Stimulated activated CD4-positive, alpha-beta T cell treated with anti-CD3 and anti-CD28 coated beads, Interleukin-4, amount 100 ng/mL, for 24 hours (primary cell): Measurements from ENCODE around the gene TMEM169.

Experiments used
- DNase-seq: peaks from one replicate; pipeline ENCODE4 v3.0.0-alpha.2; 2020

TMEM169 gene

GRCh38 chr2:216081487-216082116, at the start of gene TMEM169, which contains the start of gene PECR:
Gene TMEM169, plus strand, starts transcription at chr2:216081919. Its CDS starts 14,045 bp downstream, at chr2:216095964.
Gene PECR, minus strand, starts transcription at chr2:216081809. Its CDS starts 68 bp downstream, at chr2:216081741.
- peak; percentile 76 for DNase-seq

GRCh38 chr2:216031960-216032689, 49.6 kb upstream of the TMEM169 start:
- DNase-seq: no peak

- no peak for DNase-seq
Observed at GRCh38 chr2:216033403-216033802, 48.3 kb upstream of the TMEM169 start.

- DNase-seq: peak; percentile 87
Observed at GRCh38 chr2:216034065-216034464, 47.7 kb upstream of the TMEM169 start.

GRCh38 chr2:216039918-216040317, 41.8 kb upstream of the TMEM169 start:
- no peak for DNase-seq

- DNase-seq: no peak
Observed at GRCh38 chr2:216041438-216041837, 40.3 kb upstream of the TMEM169 start.

GRCh38 chr2:216043949-216044348, 37.8 kb upstream of the TMEM169 start:
- DNase-seq: no peak

GRCh38 chr2:216044883-216045486, 36.7 kb upstream of the TMEM169 start:
- no peak for DNase-seq

GRCh38 chr2:216047397-216047796, 34.3 kb upstream of the TMEM169 start:
- no peak for DNase-seq

- DNase-seq: no peak
Observed at GRCh38 chr2:216049452-216049851, 32.3 kb upstream of the TMEM169 start.

- DNase-seq: no peak
Observed at GRCh38 chr2:216051350-216051749, 30.4 kb upstream of the TMEM169 start.

- no peak for DNase-seq
Observed at GRCh38 chr2:216052420-216052819, 29.3 kb upstream of the TMEM169 start.

GRCh38 chr2:216055680-216056079, 26.0 kb upstream of the TMEM169 start:
- DNase-seq: no peak

- DNase-seq: no peak
Observed at GRCh38 chr2:216056739-216057138, 25.0 kb upstream of the TMEM169 start.

- peak; percentile 55 for DNase-seq
Observed at GRCh38 chr2:216057688-216058193, 24.0 kb upstream of the TMEM169 start.

- no peak for DNase-seq
Observed at GRCh38 chr2:216059233-216059834, 22.4 kb upstream of the TMEM169 start.

- no peak for DNase-seq
Observed at GRCh38 chr2:216064014-216064630, 17.6 kb upstream of the TMEM169 start.

GRCh38 chr2:216064665-216065064, 17.1 kb upstream of the TMEM169 start:
- DNase-seq: no peak

- DNase-seq: no peak
Observed at GRCh38 chr2:216066230-216066629, 15.5 kb upstream of the TMEM169 start.

- no peak for DNase-seq
Observed at GRCh38 chr2:216069028-216069427, 12.7 kb upstream of the TMEM169 start.

GRCh38 chr2:216070195-216070594, 11.5 kb upstream of the TMEM169 start:
- no peak for DNase-seq

GRCh38 chr2:216071111-216071851, 10.4 kb upstream of the TMEM169 start:
- no peak for DNase-seq
